K562 (cell line): ENCODE measurements around the gene ZBTB38. TPM values are rescaled to one million over a fixed set of nuclear protein-coding genes. Genes with fewer than 3 reads are reported as not detected.

ENCODE experiments used
- HBP1 ChIP-seq: fragments of 450-650 bp; formaldehyde crosslinking; IDR thresholded peaks from 2 replicates; pipeline ENCODE4 v1.4.0; 2022; ENCODE audit warnings: missing genetic modification characterization
- HMBOX1 ChIP-seq: sonication (generic); IDR thresholded peaks from 2 replicates; pipeline ENCODE4 v1.6.1; 2016
- JUND ChIP-seq, 2 experiments: IDR thresholded peaks; 2 replicates in 1 of 2; 3 replicates in 1 of 2; pipeline ENCODE4 v1.6.1; 2011; ENCODE audit warnings: borderline replicate concordance in 2 of 2, low read depth in 2 of 2, low read length in 2 of 2, improper control_type of control experiment in 1 of 2, missing biosample characterization in 1 of 2, missing genetic modification characterization in 1 of 2, missing genetic modification reagents in 1 of 2
- MGA ChIP-seq: fragments of 450-650 bp; IDR thresholded peaks from 2 replicates; pipeline ENCODE4 v1.6.1; 2016; ENCODE audit warnings: mild to moderate bottlenecking, moderate library complexity
- TBP ChIP-seq: optimal IDR thresholded peaks from 2 replicates; pipeline ENCODE3; 2011; ENCODE audit warnings: low read depth, low read length, improper control_type of control experiment
- THRAP3 ChIP-seq: fragments of 450-650 bp; IDR thresholded peaks from 2 replicates; pipeline ENCODE4 v1.6.1; 2016; ENCODE audit warnings: mild to moderate bottlenecking, inconsistent platforms, borderline replicate concordance
- ZNF277 ChIP-seq: fragments of 250-450 bp; sonication (Bioruptor Pico); IDR thresholded peaks from 2 replicates; pipeline ENCODE4 v1.8.0; 2022; ENCODE audit warnings: inconsistent platforms, mild to moderate bottlenecking, moderate library complexity, borderline replicate concordance
- polyA plus RNA-seq, 8 experiments: library from polyadenylated mRNA; depleted of rRNA in 4 of 8; stranded (reverse) in 5 of 8; unstranded in 3 of 8; fragments of >200 nt; fragmentation: Nextera tagmentation in 2 of 8; fragmentation: Illumina TruSeq in 1 of 8; extraction: Ambion mirVana in 2 of 8; extraction: Trizol in 1 of 8; gene quantifications; 2 replicates each; pipeline versions ENCODE4 v1.2.1 to v1.2.3, GENCODE V29; 2011 to 2014; ENCODE audit warnings: inconsistent platforms in 1 of 8, missing spikeins in 1 of 8
- total RNA-seq, 7 experiments: library from RNA; depleted of rRNA in 6 of 7; stranded (reverse); fragments of >200 nt in 6 of 7; fragmentation: Illumina TruSeq in 2 of 7; extraction: Trizol in 2 of 7; gene quantifications; 2 replicates each; pipeline versions ENCODE4 v1.2.1 to v1.2.3, GENCODE V29; 2011 to 2021; ENCODE audit warnings: low replicate concordance in 1 of 7
- TF ChIP-seq, protein P1 (sequence below), 2 experiments: fragments of 450-650 bp in 1 of 2; sonication (generic) in 1 of 2; formaldehyde crosslinking in 1 of 2; IDR thresholded peaks in 1 of 2; conservative IDR thresholded peaks in 1 of 2; 2 replicates each; pipeline versions ENCODE4 v1.6.1 to v1.8.1; 2016 to 2023; ENCODE audit warnings: mild to moderate bottlenecking in 2 of 2, moderate library complexity in 2 of 2, inconsistent platforms in 1 of 2, missing genetic modification reagents in 1 of 2

ZBTB38 gene
- total and polyA plus RNA-seq, 9 of the 15 experiments (the other 6 are each of a cell fraction or from before 2014, with no cell fraction given) = 12.1 to 39.4 (median 22.9) TPM

DNA sequence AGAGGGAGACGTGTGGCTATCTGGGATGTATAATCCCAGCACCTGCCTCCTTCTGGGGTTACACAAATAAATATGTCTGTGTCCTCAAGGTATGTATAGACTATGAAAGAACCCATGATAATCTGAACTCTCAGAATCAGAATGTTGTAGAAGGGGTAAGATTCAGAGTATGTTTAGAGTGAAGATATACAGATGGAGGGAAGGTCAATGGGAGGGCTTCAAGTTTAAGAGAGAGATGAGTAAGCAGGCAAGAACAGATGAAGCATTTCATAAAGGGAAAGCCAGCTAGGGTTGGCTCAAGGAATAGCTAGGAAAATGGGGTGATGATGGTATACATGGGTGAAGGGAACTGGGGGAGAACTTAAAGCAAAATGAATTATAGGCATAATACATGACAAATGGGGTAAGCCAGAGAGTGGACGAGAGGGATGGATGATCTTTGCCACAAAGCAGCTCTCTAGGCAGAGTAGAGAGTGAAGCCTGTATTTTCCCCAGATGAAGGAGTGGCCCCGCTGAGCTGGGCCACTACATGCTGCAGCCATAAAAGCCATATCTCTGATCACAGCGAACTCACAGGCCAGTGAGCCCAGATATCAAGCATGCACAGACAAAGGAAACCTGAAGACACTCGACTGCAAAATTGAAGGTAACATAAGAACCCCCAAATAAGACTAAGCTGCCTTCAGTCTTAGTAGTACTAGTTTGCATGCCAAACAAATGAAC lies 15.9 kb upstream of the ZBTB38 start (continued):
- TF ChIP-seq MGA (peak; percentile 15; the same call in 1 of the 2 replicates), THRAP3 (no peak), ZNF277 (CRISPR knock-in tag) (no peak), TBP (peak; percentile 20), HBP1 (CRISPR knock-in tag) (0 out of 2 replicates have a peak, but pooled peaks have one; percentile 39), JUND (IDR thresholded peaks at IDR 0.05; ENCODE audit: borderline replicate concordance, low read depth, low read length) (0 out of 2 replicates have a peak, but pooled peaks have one; percentile 6), JUND (tag; IDR thresholded peaks at IDR 0.05; ENCODE audit: borderline replicate concordance, low read depth, low read length) (peak; percentile 23; the same call in 1 of the 3 replicates), HMBOX1 (0 out of 2 replicates have a peak, but pooled peaks have one; percentile 51)
- TF ChIP-seq, protein P1, sequence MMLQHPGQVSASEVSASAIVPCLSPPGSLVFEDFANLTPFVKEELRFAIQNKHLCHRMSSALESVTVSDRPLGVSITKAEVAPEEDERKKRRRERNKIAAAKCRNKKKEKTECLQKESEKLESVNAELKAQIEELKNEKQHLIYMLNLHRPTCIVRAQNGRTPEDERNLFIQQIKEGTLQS (IDR thresholded peaks at IDR 0.05) = peak; percentile 27; the same call in 1 of the 2 replicates
- TF ChIP-seq, protein P1 (CRISPR knock-in tag; conservative IDR thresholded peaks at IDR 0.05) = no peak
